ENCODE measurements around the gene CCL25. TPM values are rescaled to one million over a fixed set of nuclear protein-coding genes. Genes with fewer than 3 reads are reported as not detected.

CCL25 gene
- total RNA-seq, 1 experiment from 2014 or later, result not detected

- ChIA-PET POLR2A (no interaction called here), RAD21 (ENCODE audit: low non-redundant PET in 1 of 2, low total read pairs in 2 of 2, uncharacterized antibody in 2 of 2, unreplicated experiment in 2 of 2) (no interaction called here), CTCF (no interaction called here)
- BruUV-seq (replicated peaks), result no TSS peak
- Histone ChIP-seq H3K27me3 (ENCODE audit: insufficient read depth, low read length) (no peaks in the 10 kb centered on the region), H3K79me2 (ENCODE audit: insufficient read depth, low read length) (no peaks in the 10 kb centered on the region), H3K4me1 (ENCODE audit: control insufficient read depth in 1 of 2, insufficient read depth in 2 of 2, low read length in 2 of 2) (no peaks in the 10 kb centered on the region; a peak in 1 of 4 replicates), H3K9ac (ENCODE audit: low read length) (no peak overlapping the region), H3K27ac (ENCODE audit: low read depth, low read length) (no peak overlapping the region), H3K9me2 (ENCODE audit: insufficient read depth) (no peaks in the 10 kb centered on the region), H2AFZ (ENCODE audit: low read depth, low read length, poor library complexity, severe bottlenecking) (no peak overlapping the region), H3K9me3 (ENCODE audit: control insufficient read depth in 1 of 2, insufficient read depth in 1 of 2, low read depth in 1 of 2, low read length in 2 of 2) (peaks cover 0 to 10% of the 10 kb centered on the region in 2 experiments; a peak in 1 of 4 replicates), H3K4me3 (replicated peaks in 1 of 2; ENCODE audit: low read depth in 1 of 2, low read length in 2 of 2) (no peak overlapping the region), H3K36me3 (ENCODE audit: control insufficient read depth in 1 of 2, insufficient read depth in 2 of 2, low read length in 2 of 2) (no peaks in the 10 kb centered on the region), H4K20me1 (ENCODE audit: insufficient read depth) (no peaks in the 10 kb centered on the region), H3K4me2 (ENCODE audit: low read length) (no peak overlapping the region)
- TF ChIP-seq POLR2AphosphoS5 (IDR thresholded peaks at IDR 0.05; ENCODE audit: low read depth, low read length) (no peak), CEBPB (IDR thresholded peaks at IDR 0.05; ENCODE audit: low read depth) (no peak), POLR2A (IDR thresholded peaks at IDR 0.05; ENCODE audit: borderline replicate concordance, extremely low read depth, insufficient read depth, insufficient read length) (no peak), ZFX (IDR thresholded peaks at IDR 0.05) (no peak), ZBTB33 (IDR thresholded peaks at IDR 0.05; ENCODE audit: extremely low read depth, insufficient replicate concordance, low read length) (no peak), EZH2phosphoT487 (IDR thresholded peaks at IDR 0.05; ENCODE audit: borderline replicate concordance) (no peak)
- intact Hi-C loops (cut with micrococcal nuclease), result no loop called here
- DNase-seq (ENCODE audit: low read depth, low spot score) (no peak), ATAC-seq (no peak)
Observed at GRCh38 chr19:8065875-8066261, 13.3 kb downstream of the CCL25 start.

- H3K4me3 ChIP-seq (replicated peaks in 1 of 2; ENCODE audit: low read depth in 1 of 2, low read length in 2 of 2), result no peak overlapping the region
- H3K27me3 ChIP-seq (ENCODE audit: insufficient read depth, low read length), result no peaks in the 10 kb centered on the region
- H3K9ac ChIP-seq (ENCODE audit: low read length), result no peak overlapping the region
- H3K4me1 ChIP-seq (ENCODE audit: control insufficient read depth in 1 of 2, insufficient read depth in 2 of 2, low read length in 2 of 2), result no peaks in the 10 kb centered on the region; a peak in 1 of 4 replicates
- H3K9me2 ChIP-seq (ENCODE audit: insufficient read depth), result no peaks in the 10 kb centered on the region
- H3K4me2 ChIP-seq (ENCODE audit: low read length), result no peak overlapping the region
- H3K9me3 ChIP-seq (ENCODE audit: control insufficient read depth in 1 of 2, insufficient read depth in 1 of 2, low read depth in 1 of 2, low read length in 2 of 2), result peaks cover 4 to 13% of the 10 kb centered on the region in 2 experiments; a peak in 1 of 4 replicates
- no TSS peak for BruUV-seq (replicated peaks)
- H3K36me3 ChIP-seq (ENCODE audit: control insufficient read depth in 1 of 2, insufficient read depth in 2 of 2, low read length in 2 of 2), result no peaks in the 10 kb centered on the region
- ChIA-PET POLR2A (no interaction called here), RAD21 (ENCODE audit: low non-redundant PET in 1 of 2, low total read pairs in 2 of 2, uncharacterized antibody in 2 of 2, unreplicated experiment in 2 of 2) (no interaction called here), CTCF (no interaction called here)
- H3K79me2 ChIP-seq (ENCODE audit: insufficient read depth, low read length), result no peaks in the 10 kb centered on the region
- ATAC-seq (peak; percentile 58; the same call in 1 of the 2 replicates), DNase-seq (ENCODE audit: low read depth, low spot score) (no peak)
- no peaks in the 10 kb centered on the region for H4K20me1 ChIP-seq (ENCODE audit: insufficient read depth)
- no peak overlapping the region for H2AFZ ChIP-seq (ENCODE audit: low read depth, low read length, poor library complexity, severe bottlenecking)
- intact Hi-C loops (cut with micrococcal nuclease), result no loop called here
- H3K27ac ChIP-seq (ENCODE audit: low read depth, low read length), result no peak overlapping the region
- no peak for TF ChIP-seq SP1 (IDR thresholded peaks at IDR 0.05; ENCODE audit: low read depth)
- no peak for TF ChIP-seq ATF3 (IDR thresholded peaks at IDR 0.05)
- no peak for TF ChIP-seq SIN3A (IDR thresholded peaks at IDR 0.05; ENCODE audit: low read depth)
- TF ChIP-seq POLR2AphosphoS5 (IDR thresholded peaks at IDR 0.05; ENCODE audit: low read depth, low read length), result no peak
- TF ChIP-seq RAD21 (IDR thresholded peaks at IDR 0.05; ENCODE audit: low read depth), result peak; percentile 55
- no peak for TF ChIP-seq MAX (IDR thresholded peaks at IDR 0.05)
- TF ChIP-seq ZNF274 (IDR thresholded peaks at IDR 0.05; ENCODE audit: low read depth, low read length), result no peak
- TF ChIP-seq CBX3 (IDR thresholded peaks at IDR 0.05; ENCODE audit: low read depth), result peak; percentile 54; the same call in 1 of the 2 replicates
- peak; percentile 31 to 92 (median 90); a peak in 5 of 6 replicates for TF ChIP-seq CTCF (IDR thresholded peaks at IDR 0.05 in 2 of 3, conservative IDR thresholded peaks at IDR 0.05 in 1 of 3; ENCODE audit: borderline replicate concordance in 1 of 3, insufficient read depth in 1 of 3, low read depth in 2 of 3, low read length in 2 of 3)
- TF ChIP-seq FOSL1 (IDR thresholded peaks at IDR 0.05; ENCODE audit: low read depth), result no peak
- no peak for TF ChIP-seq EGR1 (IDR thresholded peaks at IDR 0.05; ENCODE audit: low read depth)
Observed at GRCh38 chr19:8069096-8069973, 16.8 kb downstream of the CCL25 start.

Data from HCT116 (cell line).